ENCODE measurements around the gene CACNG8. TPM values are rescaled to one million over a fixed set of nuclear protein-coding genes. Genes with fewer than 3 reads are reported as not detected.

CACNG8 gene
- total RNA-seq, 1 donor from 2014 or later, result not detected

GRCh38 chr19:53961523-53962356, 997 bp upstream of the CACNG8 start:
- DNase-seq (ENCODE audit: low spot score) (no peak), ATAC-seq (no peak)

GRCh38 chr19:53965091-53965490, 2.4 kb downstream of the CACNG8 start:
- no peak for DNase-seq (ENCODE audit: low spot score)
- ATAC-seq, result no peak

- no peak for DNase-seq (ENCODE audit: low spot score)
- ATAC-seq, result no peak
These were observed 4.2 kb downstream of the CACNG8 start for GRCh38 chr19:53966931-53967330.

- ATAC-seq, result no peak
- DNase-seq (ENCODE audit: low spot score), result no peak
These were observed 6.6 kb downstream of the CACNG8 start for GRCh38 chr19:53969366-53969765.

- no peak for ATAC-seq
These were observed 8.9 kb downstream of the CACNG8 start for GRCh38 chr19:53971673-53972072.

GRCh38 chr19:53977429-53977990, 14.8 kb downstream of the CACNG8 start:
- ATAC-seq (peak; percentile 97), DNase-seq (ENCODE audit: low spot score) (peak; percentile 63)

More at GRCh38 chr19:53971673-53972072, 8.9 kb downstream of the CACNG8 start:
- DNase-seq (ENCODE audit: low spot score), result no peak

- DNase-seq (ENCODE audit: low spot score), result no peak
- ATAC-seq, result no peak
These were observed 15.4 kb downstream of the CACNG8 start for GRCh38 chr19:53977991-53978731.

GRCh38 chr19:53978975-53979801, 16.5 kb downstream of the CACNG8 start:
- DNase-seq (ENCODE audit: low spot score), result no peak
- no peak for ATAC-seq

- ATAC-seq (no peak), DNase-seq (ENCODE audit: low spot score) (no peak)
These were observed 18.0 kb downstream of the CACNG8 start for GRCh38 chr19:53980539-53981375.

GRCh38 chr19:53981376-53981951, 18.7 kb downstream of the CACNG8 start:
- ATAC-seq (no peak), DNase-seq (ENCODE audit: low spot score) (no peak)

GRCh38 chr19:53982001-53982451, 19.3 kb downstream of the CACNG8 start:
- no peak for DNase-seq (ENCODE audit: low spot score)
- ATAC-seq, result no peak

GRCh38 chr19:53982611-53983010, 19.9 kb downstream of the CACNG8 start:
- DNase-seq (ENCODE audit: low spot score) (no peak), ATAC-seq (peak; percentile 41)

GRCh38 chr19:53983457-53984289, 20.9 kb downstream of the CACNG8 start:
- DNase-seq (ENCODE audit: low spot score), result no peak
- ATAC-seq, result no peak

GRCh38 chr19:53985863-53986262, 23.1 kb downstream of the CACNG8 start:
- no peak for ATAC-seq
- no peak for DNase-seq (ENCODE audit: low spot score)

GRCh38 chr19:53988981-53989380, 26.2 kb downstream of the CACNG8 start:
- DNase-seq (ENCODE audit: low spot score) (no peak), ATAC-seq (no peak)

GRCh38 chr19:53989600-53990533, 27.1 kb downstream of the CACNG8 start:
- DNase-seq (ENCODE audit: low spot score) (no peak), ATAC-seq (no peak)

Measured in left lobe of liver (tissue), 2 donors.